NCI-H146 treated with DMSO at 0.1 percent for 48 hours (cell line): ENCODE measurements around the gene IFIT1B.
"Not testable (repeated sequence)": the region's sequence is repeated elsewhere in the genome, so short reads cannot be mapped to it uniquely, and the experiment has no call there.

Source experiments
- DNase-seq: peaks from one replicate; lab custom pipeline; 2025; ENCODE audit not compliant: unreplicated experiment; lab: John Stamatoyannopoulos, UW

IFIT1B gene

GRCh38 chr10:89411135-89411534 is 33.3 kb downstream of the IFIT1B start:
- not testable (repeated sequence) for DNase-seq

- not testable (repeated sequence) for DNase-seq
These were observed 34.4 kb downstream of the IFIT1B start for GRCh38 chr10:89412276-89412675.

- DNase-seq = no peak
These were observed 35.6 kb downstream of the IFIT1B start for GRCh38 chr10:89413398-89413912.

- DNase-seq = peak; percentile 47
These were observed 36.5 kb downstream of the IFIT1B start, which contains the start of gene IFIT5 for GRCh38 chr10:89414146-89414878. IFIT5 (plus strand) TSS chr10:89414568; CDS start chr10:89414799, 231 bp downstream.

- DNase-seq = peak; percentile 22
These were observed 37.3 kb downstream of the IFIT1B start for GRCh38 chr10:89414879-89415821.

GRCh38 chr10:89416465-89416864 is 38.6 kb downstream of the IFIT1B start:
- DNase-seq = no peak

GRCh38 chr10:89419548-89419947 is 41.7 kb downstream of the IFIT1B start:
- DNase-seq = no peak

- DNase-seq = no peak
These were observed 43.2 kb downstream of the IFIT1B start for GRCh38 chr10:89421018-89421476.

GRCh38 chr10:89425000-89425399 is 47.1 kb downstream of the IFIT1B start:
- DNase-seq = no peak

GRCh38 chr10:89426230-89426868 is 48.5 kb downstream of the IFIT1B start:
- peak; percentile 7 for DNase-seq

- no peak for DNase-seq
These were observed 49.8 kb downstream of the IFIT1B start for GRCh38 chr10:89427629-89428028.

GRCh38 chr10:89428877-89429276 is 51.0 kb downstream of the IFIT1B start:
- no peak for DNase-seq

GRCh38 chr10:89431977-89432376 is 54.1 kb downstream of the IFIT1B start:
- no peak for DNase-seq
